CD4-positive, alpha-beta T cell (primary cell): ENCODE data around the gene HECTD3. TPM values are rescaled to one million over a fixed set of nuclear protein-coding genes. Genes with fewer than 3 reads are reported as not detected.

Source experiments
- ATAC-seq: fragments of 200-7000 bp; cut with Tn5 transposase; one replicate; pipeline ENCODE4 v1.10.0; 2022; ENCODE audit warnings: mild to moderate bottlenecking; ENCODE audit not compliant: poor library complexity
- CTCF ChIA-PET: fragments of 350-600 bp; sonication (Branson Sonifier 250); formaldehyde crosslinking; loops from one replicate; lab custom pipeline; 2021; ENCODE audit warnings: antibody characterized with exemption, inconsistent platforms; lab: Charles Lee
- POLR2A ChIA-PET: fragments of 350-600 bp; sonication (Branson Sonifier 250); formaldehyde crosslinking; loops from one replicate; lab custom pipeline; 2021; ENCODE audit warnings: antibody characterized with exemption, inconsistent platforms; lab: Charles Lee
- DNase-seq, 14 experiments: peaks; one replicate each; pipeline ENCODE4 v3.0.0-alpha.2; 2013 to 2020; ENCODE audit warnings: mixed read lengths in 2 of 14
- H3K27ac ChIP-seq, 2 donors: one replicate each; pipeline versions ENCODE4 v1.5.1 to v1.7.0; 2013; ENCODE audit warnings: low read length in 2 of 2, low read depth in 1 of 2, mild to moderate bottlenecking in 1 of 2
- H3K27me3 ChIP-seq, 2 experiments: 1 replicate in 1 of 2; 2 replicates in 1 of 2; pipeline versions ENCODE4 v1.6.1 to v1.7.0; 2013; ENCODE audit warnings: low read length in 2 of 2, control low read depth in 1 of 2, mild to moderate bottlenecking in 1 of 2, moderate library complexity in 1 of 2; ENCODE audit not compliant: insufficient read depth in 2 of 2, control insufficient read depth in 1 of 2
- H3K36me3 ChIP-seq: one replicate; pipeline ENCODE4 v1.6.1; 2013; ENCODE audit warnings: low read length, control low read depth; ENCODE audit not compliant: insufficient read depth
- H3K4me1 ChIP-seq: one replicate; pipeline ENCODE4 v1.6.1; 2013; ENCODE audit warnings: low read length, control low read depth; ENCODE audit not compliant: insufficient read depth
- H3K4me3 ChIP-seq: one replicate; pipeline ENCODE4 v1.5.1; 2013; ENCODE audit warnings: mild to moderate bottlenecking, low read length, moderate library complexity
- H3K9me3 ChIP-seq, 2 experiments: 1 replicate in 1 of 2; 2 replicates in 1 of 2; pipeline versions ENCODE4 v1.6.1 to v1.7.0; 2013; ENCODE audit warnings: low read length in 2 of 2, mild to moderate bottlenecking in 2 of 2, control low read depth in 1 of 2, moderate library complexity in 1 of 2; ENCODE audit not compliant: control insufficient read depth in 1 of 2, insufficient read depth in 1 of 2
- H3K27ac Mint-ChIP-seq: one replicate; pipeline ENCODE4 v1.8.0; 2020; ENCODE audit warnings: mixed read lengths
- H3K27me3 Mint-ChIP-seq: one replicate; pipeline ENCODE4 v1.8.0; 2021; ENCODE audit warnings: mixed read lengths
- H3K36me3 Mint-ChIP-seq: one replicate; pipeline ENCODE4 v1.8.0; 2021; ENCODE audit warnings: low read depth, mixed read lengths
- H3K4me1 Mint-ChIP-seq: one replicate; pipeline ENCODE4 v1.8.0; 2021; ENCODE audit warnings: low read depth, mixed read lengths
- H3K4me3 Mint-ChIP-seq: one replicate; pipeline ENCODE4 v1.8.0; 2020; ENCODE audit warnings: mild to moderate bottlenecking, mixed read lengths
- H3K9me3 Mint-ChIP-seq: one replicate; pipeline ENCODE4 v1.8.0; 2020; ENCODE audit warnings: mixed read lengths
- CTCF ChIP-seq: fragments of 200-600 bp; IDR thresholded peaks from one replicate; pipeline ENCODE4 v1.8.0; 2022; ENCODE audit warnings: antibody characterized with exemption, mild to moderate bottlenecking
- intact Hi-C, 2 experiments: fragments of 100-400 bp; cut with DNase I in 1 of 2; cut with micrococcal nuclease in 1 of 2; formaldehyde crosslinking; loops; one replicate each; pipeline versions ENCODE4 v1.15.1 to v1.9.0; 2023 to 2025; cut with DNase I, micrococcal nuclease
- total RNA-seq, 174 experiments: library from RNA in 2 of 174; stranded (reverse) in 2 of 174; gene quantifications; one replicate each; pipeline ENCODE4 v1.2.3 and lab custom pipeline; 2021 to 2026

Gene HECTD3
- total RNA-seq, 2 experiments from 2014 or later = 31.5 to 33.7 TPM

GRCh38 chr1:45001011-45001481, 10.1 kb downstream of the HECTD3 start:
- H3K36me3 ChIP-seq = peaks cover 41% of the 10 kb centered on the region
- Mint-ChIP-seq H3K4me3 (no peak overlapping the region), H3K9me3 (no peaks in the 10 kb centered on the region), H3K36me3 (peaks cover 46% of the 10 kb centered on the region), H3K27me3 (no peaks in the 10 kb centered on the region), H3K27ac (peak overlapping the region; percentile 42), H3K4me1 (no peaks in the 10 kb centered on the region)
- no peak overlapping the region for H3K4me3 ChIP-seq
- no peak for DNase-seq
- no peak for ATAC-seq
- no peaks in the 10 kb centered on the region for H3K27me3 ChIP-seq
- TF ChIP-seq CTCF = no peak
- H3K9me3 ChIP-seq = no peaks in the 10 kb centered on the region
- H3K4me1 ChIP-seq = no peaks in the 10 kb centered on the region
- intact Hi-C loops = no loop called here
- H3K27ac ChIP-seq = no peak overlapping the region
- ChIA-PET CTCF (no interaction called here), POLR2A (interaction anchor here (1.4 kb wide), 1 partner anchor 10 kb away, joined by 3 read pairs; the partner anchor contains the start of gene HECTD3)

GRCh38 chr1:44999232-44999631, 11.9 kb downstream of the HECTD3 start:
- Histone ChIP-seq H3K9me3 (no peaks in the 10 kb centered on the region), H3K4me1 (no peaks in the 10 kb centered on the region), H3K4me3 (no peak overlapping the region), H3K27ac (no peak overlapping the region), H3K27me3 (no peaks in the 10 kb centered on the region), H3K36me3 (peaks cover 23% of the 10 kb centered on the region)
- ChIA-PET POLR2A (no interaction called here), CTCF (no interaction called here)
- Mint-ChIP-seq H3K4me3 (no peak overlapping the region), H3K27me3 (no peaks in the 10 kb centered on the region), H3K27ac (no peak overlapping the region), H3K4me1 (no peaks in the 10 kb centered on the region), H3K9me3 (no peaks in the 10 kb centered on the region), H3K36me3 (peaks cover 28% of the 10 kb centered on the region)
- no peak for TF ChIP-seq CTCF
- no peak for DNase-seq
- intact Hi-C loops = no loop called here
- ATAC-seq = no peak

- TF ChIP-seq CTCF = no peak
- no peak overlapping the region for H3K27ac ChIP-seq
- no peak for ATAC-seq
- H3K9me3 Mint-ChIP-seq = no peaks in the 10 kb centered on the region
- ChIA-PET CTCF (interaction anchor here (0.6 kb wide), 1 partner anchor 9 kb away, joined by 3 read pairs; the partner anchor contains the start of gene EIF2B3), POLR2A (no interaction called here)
- no peak overlapping the region for H3K27ac Mint-ChIP-seq
- no peaks in the 10 kb centered on the region for H3K27me3 ChIP-seq
- H3K4me1 ChIP-seq = no peaks in the 10 kb centered on the region
- no peaks in the 10 kb centered on the region for H3K36me3 ChIP-seq
- H3K4me3 ChIP-seq = no peak overlapping the region
- no peaks in the 10 kb centered on the region for H3K9me3 ChIP-seq
- intact Hi-C loops = no loop called here
- peaks cover under 1% of the 10 kb centered on the region for H3K36me3 Mint-ChIP-seq
- H3K27me3 Mint-ChIP-seq = no peaks in the 10 kb centered on the region
- H3K4me1 Mint-ChIP-seq = no peaks in the 10 kb centered on the region
- no peak overlapping the region for H3K4me3 Mint-ChIP-seq
- DNase-seq = no peak
These were observed 15.5 kb downstream of the HECTD3 start for GRCh38 chr1:44995467-44996238.
